Measurements from ENCODE around the gene EPB41L1.

The EPB41L1 gene

GRCh38 chr20:36259177-36260061 is 104.9 kb downstream of the EPB41L1 start:
- no peak overlapping the region for H3K4me3 Mint-ChIP-seq
- no peaks in the 10 kb centered on the region for H3K4me1 Mint-ChIP-seq (ENCODE audit: low read depth)
- no peak overlapping the region for H3K27ac Mint-ChIP-seq
- H3K36me3 Mint-ChIP-seq: no peaks in the 10 kb centered on the region
- no peaks in the 10 kb centered on the region for H3K27me3 Mint-ChIP-seq
- no peaks in the 10 kb centered on the region for H3K9me3 Mint-ChIP-seq (ENCODE audit: low read depth)

GRCh38 chr20:36260316-36260715 is 105.8 kb downstream of the EPB41L1 start:
- Mint-ChIP-seq H3K27ac (no peak overlapping the region), H3K36me3 (no peaks in the 10 kb centered on the region), H3K9me3 (ENCODE audit: low read depth) (no peaks in the 10 kb centered on the region), H3K4me3 (no peak overlapping the region), H3K4me1 (ENCODE audit: low read depth) (no peaks in the 10 kb centered on the region), H3K27me3 (no peaks in the 10 kb centered on the region)

GRCh38 chr20:36261389-36262105 is 107.0 kb downstream of the EPB41L1 start:
- no peaks in the 10 kb centered on the region for H3K4me1 Mint-ChIP-seq (ENCODE audit: low read depth)
- H3K27me3 Mint-ChIP-seq: no peaks in the 10 kb centered on the region
- H3K27ac Mint-ChIP-seq: no peak overlapping the region
- no peaks in the 10 kb centered on the region for H3K36me3 Mint-ChIP-seq
- H3K9me3 Mint-ChIP-seq (ENCODE audit: low read depth): no peaks in the 10 kb centered on the region
- no peak overlapping the region for H3K4me3 Mint-ChIP-seq

GRCh38 chr20:36262440-36262839 is 107.9 kb downstream of the EPB41L1 start:
- Mint-ChIP-seq H3K4me1 (ENCODE audit: low read depth) (no peaks in the 10 kb centered on the region), H3K9me3 (ENCODE audit: low read depth) (no peaks in the 10 kb centered on the region), H3K4me3 (no peak overlapping the region), H3K27ac (no peak overlapping the region), H3K27me3 (no peaks in the 10 kb centered on the region), H3K36me3 (no peaks in the 10 kb centered on the region)

- Mint-ChIP-seq H3K36me3 (no peaks in the 10 kb centered on the region), H3K27ac (no peak overlapping the region), H3K9me3 (ENCODE audit: low read depth) (no peaks in the 10 kb centered on the region), H3K4me3 (no peak overlapping the region), H3K27me3 (no peaks in the 10 kb centered on the region), H3K4me1 (ENCODE audit: low read depth) (no peaks in the 10 kb centered on the region)
Observed at GRCh38 chr20:36264426-36265246, 110.1 kb downstream of the EPB41L1 start.

- no peaks in the 10 kb centered on the region for H3K27me3 Mint-ChIP-seq
- H3K27ac Mint-ChIP-seq: no peak overlapping the region
- no peak overlapping the region for H3K4me3 Mint-ChIP-seq
- no peaks in the 10 kb centered on the region for H3K4me1 Mint-ChIP-seq (ENCODE audit: low read depth)
- H3K36me3 Mint-ChIP-seq: no peaks in the 10 kb centered on the region
- no peaks in the 10 kb centered on the region for H3K9me3 Mint-ChIP-seq (ENCODE audit: low read depth)
Observed at GRCh38 chr20:36266189-36266588, 111.6 kb downstream of the EPB41L1 start.

- Mint-ChIP-seq H3K27ac (no peak overlapping the region), H3K9me3 (ENCODE audit: low read depth) (no peaks in the 10 kb centered on the region), H3K36me3 (no peaks in the 10 kb centered on the region), H3K4me3 (no peak overlapping the region), H3K4me1 (ENCODE audit: low read depth) (no peaks in the 10 kb centered on the region), H3K27me3 (no peaks in the 10 kb centered on the region)
Observed at GRCh38 chr20:36267605-36268381, 113.3 kb downstream of the EPB41L1 start.

GRCh38 chr20:36268440-36269342 is 114.2 kb downstream of the EPB41L1 start:
- Mint-ChIP-seq H3K4me1 (ENCODE audit: low read depth) (no peaks in the 10 kb centered on the region), H3K4me3 (no peak overlapping the region)

GRCh38 chr20:36269507-36269906 is 115.0 kb downstream of the EPB41L1 start:
- no peaks in the 10 kb centered on the region for H3K4me1 Mint-ChIP-seq (ENCODE audit: low read depth)
- no peak overlapping the region for H3K27ac Mint-ChIP-seq
- H3K4me3 Mint-ChIP-seq: no peak overlapping the region
- no peaks in the 10 kb centered on the region for H3K27me3 Mint-ChIP-seq
- H3K9me3 Mint-ChIP-seq (ENCODE audit: low read depth): no peaks in the 10 kb centered on the region
- no peaks in the 10 kb centered on the region for H3K36me3 Mint-ChIP-seq

More at GRCh38 chr20:36268440-36269342, 114.2 kb downstream of the EPB41L1 start:
- Mint-ChIP-seq H3K36me3 (no peaks in the 10 kb centered on the region), H3K27ac (no peak overlapping the region), H3K9me3 (ENCODE audit: low read depth) (no peaks in the 10 kb centered on the region), H3K27me3 (no peaks in the 10 kb centered on the region)

GRCh38 chr20:36270744-36271638 is 116.5 kb downstream of the EPB41L1 start:
- no peaks in the 10 kb centered on the region for H3K36me3 Mint-ChIP-seq
- peaks cover 2% of the 10 kb centered on the region for H3K27me3 Mint-ChIP-seq

GRCh38 chr20:36271639-36272546 is 117.4 kb downstream of the EPB41L1 start:
- H3K36me3 Mint-ChIP-seq: no peaks in the 10 kb centered on the region
- peaks cover 2% of the 10 kb centered on the region for H3K27me3 Mint-ChIP-seq
- no peak overlapping the region for H3K4me3 Mint-ChIP-seq
- H3K9me3 Mint-ChIP-seq (ENCODE audit: low read depth): no peaks in the 10 kb centered on the region
- no peaks in the 10 kb centered on the region for H3K4me1 Mint-ChIP-seq (ENCODE audit: low read depth)
- no peak overlapping the region for H3K27ac Mint-ChIP-seq

More at GRCh38 chr20:36270744-36271638, 116.5 kb downstream of the EPB41L1 start:
- Mint-ChIP-seq H3K4me1 (ENCODE audit: low read depth) (no peaks in the 10 kb centered on the region), H3K27ac (no peak overlapping the region), H3K9me3 (ENCODE audit: low read depth) (no peaks in the 10 kb centered on the region), H3K4me3 (no peak overlapping the region)
